Activated naive CD4-positive, alpha-beta T cell treated with anti-CD3 and anti-CD28 coated beads, Interleukin-2, amount 50 U/mL, for 72 hours (primary cell): Measurements from ENCODE around the gene MDH1. TPM values are rescaled to one million over a fixed set of nuclear protein-coding genes. Genes with fewer than 3 reads are reported as not detected.
A peak's percentile ranks its signal among the peaks of the same experiment; 100 is the strongest.
"Not testable (repeated sequence)": the region's sequence is repeated elsewhere in the genome, so short reads cannot be mapped to it uniquely, and the experiment has no call there.

Experiments
- ATAC-seq, 2 donors: fragments of 150-1000 bp; cut with Tn5 transposase; 2 replicates each; pipeline ENCODE4 v1.10.0; 2021; ENCODE audit warnings: mild to moderate bottlenecking in 2 of 2, moderate library complexity in 2 of 2
- DNase-seq, 2 donors: peaks; one replicate each; pipeline ENCODE4 v3.0.0; 2021 to 2022; ENCODE audit warnings: low spot score in 2 of 2
- H3K27ac Mint-ChIP-seq, 2 donors: one replicate each; pipeline ENCODE4 v1.8.0; 2022; ENCODE audit warnings: mild to moderate bottlenecking in 2 of 2, mixed read lengths in 2 of 2
- H3K36me3 Mint-ChIP-seq, 2 donors: one replicate each; pipeline ENCODE4 v1.8.0; 2022; ENCODE audit warnings: mixed read lengths in 2 of 2
- H3K9me3 Mint-ChIP-seq, 2 donors: one replicate each; pipeline ENCODE4 v1.8.0; 2022; ENCODE audit warnings: mixed read lengths in 2 of 2
- total RNA-seq, 2 donors: library from RNA; stranded (reverse); gene quantifications; one replicate each; pipeline ENCODE4 v1.2.3, GENCODE V29; 2022

Gene MDH1
- total RNA-seq, 2 donors from 2014 or later = 181 to 259 TPM

GRCh38 chr2:63578767-63579166, 10.0 kb upstream of the MDH1 start:
- DNase-seq (no peak), ATAC-seq (no peak)
- H3K36me3 Mint-ChIP-seq = peaks cover 6 to 7% of the 10 kb centered on the region in 2 donors
- H3K9me3 Mint-ChIP-seq = peaks cover 0 to 9% of the 10 kb centered on the region in 2 donors
- no peak overlapping the region for H3K27ac Mint-ChIP-seq

GRCh38 chr2:63580651-63581297, 8.0 kb upstream of the MDH1 start:
- H3K9me3 Mint-ChIP-seq = peaks cover 0 to 3% of the 10 kb centered on the region in 2 donors

GRCh38 chr2:63581298-63581961, 7.3 kb upstream of the MDH1 start:
- H3K9me3 Mint-ChIP-seq = peaks cover 0 to 3% of the 10 kb centered on the region in 2 donors
- DNase-seq (no peak), ATAC-seq (no peak)
- no peaks in the 10 kb centered on the region for H3K36me3 Mint-ChIP-seq
- H3K27ac Mint-ChIP-seq = no peak overlapping the region

More at GRCh38 chr2:63580651-63581297, 8.0 kb upstream of the MDH1 start:
- Mint-ChIP-seq H3K27ac (no peak overlapping the region), H3K36me3 (no peaks in the 10 kb centered on the region)
- DNase-seq (no peak), ATAC-seq (no peak)

DNA sequence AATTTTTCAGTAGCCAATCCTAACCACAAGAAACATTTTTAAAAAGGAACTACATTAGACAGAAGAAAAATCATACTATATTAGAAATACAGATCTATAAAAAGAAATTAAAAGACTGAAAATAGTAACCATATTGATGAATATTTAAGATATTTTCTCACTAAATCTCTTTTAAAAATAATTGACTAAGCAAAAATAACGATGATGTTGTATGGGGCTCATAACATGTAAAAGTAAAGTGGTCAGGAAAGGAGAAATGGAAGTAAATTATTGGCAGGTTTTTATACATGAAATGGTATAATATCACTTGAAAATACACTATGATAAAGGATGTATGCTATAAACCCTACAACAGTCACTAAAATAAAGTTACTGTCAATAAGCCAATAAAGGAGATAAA, 5.9 kb upstream of the MDH1 start:
- DNase-seq (no peak), ATAC-seq (no peak)
- peaks cover 0 to 3% of the 10 kb centered on the region in 2 donors for H3K9me3 Mint-ChIP-seq
- H3K36me3 Mint-ChIP-seq = peaks cover 3 to 4% of the 10 kb centered on the region in 2 donors
- no peak overlapping the region for H3K27ac Mint-ChIP-seq

GRCh38 chr2:63587814-63588384, 864 bp upstream of the MDH1 start:
- Mint-ChIP-seq H3K9me3 (no peaks in the 10 kb centered on the region), H3K36me3 (peaks cover 25% of the 10 kb centered on the region in 2 donors), H3K27ac (peak overlapping the region; percentile 91 to 95)
- peak in 1 of 2 donors; percentile 4 for DNase-seq
- ATAC-seq = no peak

- Mint-ChIP-seq H3K27ac (peak overlapping the region; percentile 91 to 95), H3K9me3 (no peaks in the 10 kb centered on the region), H3K36me3 (peaks cover 25 to 33% of the 10 kb centered on the region in 2 donors)
- DNase-seq (peak in 1 of 2 donors; percentile 4), ATAC-seq (no peak)
These were observed 590 bp downstream of the MDH1 start for GRCh38 chr2:63589148-63589958.

- ATAC-seq (no peak), DNase-seq (no peak)
- H3K27ac Mint-ChIP-seq = peak overlapping the region in 1 of 2 donors; percentile 91
- peaks cover 25 to 33% of the 10 kb centered on the region in 2 donors for H3K36me3 Mint-ChIP-seq
- H3K9me3 Mint-ChIP-seq = no peaks in the 10 kb centered on the region
These were observed 2.1 kb downstream of the MDH1 start for GRCh38 chr2:63590626-63591408.

GRCh38 chr2:63591566-63592175, 2.9 kb downstream of the MDH1 start:
- DNase-seq (no peak), ATAC-seq (no peak)
- Mint-ChIP-seq H3K36me3 (peaks cover 25 to 37% of the 10 kb centered on the region in 2 donors), H3K27ac (peak overlapping the region in 1 of 2 donors; percentile 48), H3K9me3 (no peaks in the 10 kb centered on the region)

GRCh38 chr2:63594660-63595059, 5.9 kb downstream of the MDH1 start:
- Mint-ChIP-seq H3K27ac (no peak overlapping the region), H3K36me3 (peaks cover 7 to 25% of the 10 kb centered on the region in 2 donors), H3K9me3 (no peaks in the 10 kb centered on the region)
- DNase-seq (no peak), ATAC-seq (no peak)

DNA sequence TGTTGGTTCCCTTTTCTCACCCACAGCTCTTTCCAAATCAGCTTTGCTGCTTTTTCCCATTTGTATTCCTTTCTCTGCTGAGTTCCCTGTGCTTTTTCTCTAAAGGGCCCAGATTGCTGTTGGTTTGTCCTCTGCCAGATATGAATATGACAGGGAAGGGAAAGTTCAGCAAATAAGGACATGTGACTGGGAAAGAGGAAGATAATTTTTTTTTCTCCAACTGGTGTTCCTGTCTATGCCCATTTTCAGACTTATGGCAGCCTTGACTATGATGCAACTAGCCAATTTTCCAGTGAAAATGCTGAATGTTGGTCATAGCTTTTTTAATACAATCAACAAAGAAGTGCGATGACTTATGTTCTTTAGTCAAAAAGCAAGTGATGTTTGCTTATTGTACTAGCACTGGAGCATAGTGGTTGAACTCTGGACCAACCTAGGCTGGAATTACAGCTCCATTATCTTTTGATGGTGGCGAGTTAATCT, 7.7 kb downstream of the MDH1 start:
- Mint-ChIP-seq H3K27ac (peak overlapping the region in 1 of 2 donors; percentile 60), H3K9me3 (no peaks in the 10 kb centered on the region), H3K36me3 (peaks cover 0 to 19% of the 10 kb centered on the region in 2 donors)
- DNase-seq (no peak), ATAC-seq (no peak)

- H3K27ac Mint-ChIP-seq = no peak overlapping the region
- no peaks in the 10 kb centered on the region for H3K9me3 Mint-ChIP-seq
- H3K36me3 Mint-ChIP-seq = peaks cover 0 to 17% of the 10 kb centered on the region in 2 donors
- DNase-seq (no peak), ATAC-seq (no peak)
These were observed 10.2 kb downstream of the MDH1 start for GRCh38 chr2:63598981-63599380.

DNA sequence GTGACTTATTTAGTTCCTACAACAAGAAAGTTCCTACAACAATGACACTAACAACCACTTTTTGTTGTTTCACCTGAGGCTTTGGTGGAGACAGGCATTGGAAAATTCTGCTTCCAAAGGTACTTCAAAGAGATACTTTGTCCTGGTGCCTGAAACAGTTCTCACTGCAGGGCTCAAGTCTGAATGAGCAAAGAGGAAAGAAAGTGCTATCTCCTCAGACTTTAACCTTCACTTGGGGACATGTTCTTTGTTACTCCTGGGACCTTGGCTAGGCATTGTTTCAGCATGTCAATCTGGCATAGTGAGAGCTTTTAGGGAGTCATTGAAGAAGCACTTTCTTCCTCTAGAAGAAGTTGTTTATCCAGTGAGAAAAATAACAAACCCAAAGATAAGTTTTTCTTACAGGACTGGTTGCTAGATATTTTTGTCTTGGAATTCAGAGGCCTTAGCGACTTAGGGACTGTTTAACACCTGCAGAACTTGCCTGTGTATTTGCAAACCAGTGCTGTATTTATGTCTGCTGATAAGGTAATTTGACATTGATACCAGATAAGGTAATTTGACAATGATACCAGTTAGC, 12.2 kb downstream of the MDH1 start:
- H3K27ac Mint-ChIP-seq = peak overlapping the region in 1 of 2 donors; percentile 40
- DNase-seq = no peak
- H3K9me3 Mint-ChIP-seq = no peaks in the 10 kb centered on the region
- no peak for ATAC-seq
- peaks cover 17 to 32% of the 10 kb centered on the region in 2 donors for H3K36me3 Mint-ChIP-seq

DNA sequence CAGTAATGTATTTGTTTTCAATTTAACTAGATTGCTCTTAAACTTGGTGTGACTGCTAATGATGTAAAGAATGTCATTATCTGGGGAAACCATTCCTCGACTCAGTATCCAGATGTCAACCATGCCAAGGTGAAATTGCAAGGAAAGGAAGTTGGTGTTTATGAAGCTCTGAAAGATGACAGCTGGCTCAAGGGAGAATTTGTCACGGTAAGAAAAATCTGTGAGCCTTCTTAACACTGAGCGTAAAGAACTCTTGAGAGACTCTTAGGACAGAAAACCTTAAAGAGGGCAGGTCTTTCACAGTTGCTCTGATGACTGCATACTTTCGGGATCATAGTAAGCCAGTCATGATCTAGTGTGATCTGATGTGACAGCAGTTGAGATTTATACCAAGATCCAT, 15.9 kb downstream of the MDH1 start:
- Mint-ChIP-seq H3K36me3 (peaks cover 18 to 33% of the 10 kb centered on the region in 2 donors), H3K9me3 (no peaks in the 10 kb centered on the region), H3K27ac (peak overlapping the region in 1 of 2 donors; percentile 14)
- ATAC-seq = no peak
- no peak for DNase-seq

DNA sequence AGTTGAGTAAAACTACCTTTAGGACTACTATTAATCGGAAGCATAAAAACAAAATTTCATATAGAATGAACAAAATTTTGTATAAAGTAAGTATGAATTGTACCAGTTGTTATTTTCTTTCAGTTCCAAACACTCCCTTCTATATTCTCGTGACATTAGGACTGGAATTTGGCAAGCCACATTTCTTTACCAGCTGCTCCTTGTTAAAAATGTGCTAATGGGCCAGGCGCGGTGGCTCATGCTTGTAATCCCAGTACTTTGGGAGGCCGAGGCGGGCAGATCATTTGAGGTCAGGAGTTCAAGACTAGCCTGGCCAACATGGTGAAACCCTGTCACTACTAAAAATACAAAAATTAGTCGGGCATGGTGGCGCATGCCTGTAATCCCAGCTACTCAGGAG, 20.1 kb downstream of the MDH1 start:
- not testable (repeated sequence) for ATAC-seq, H3K9me3 Mint-ChIP-seq, DNase-seq, H3K27ac Mint-ChIP-seq
- peaks cover 18 to 26% of the 10 kb centered on the region in 2 donors for H3K36me3 Mint-ChIP-seq

DNA sequence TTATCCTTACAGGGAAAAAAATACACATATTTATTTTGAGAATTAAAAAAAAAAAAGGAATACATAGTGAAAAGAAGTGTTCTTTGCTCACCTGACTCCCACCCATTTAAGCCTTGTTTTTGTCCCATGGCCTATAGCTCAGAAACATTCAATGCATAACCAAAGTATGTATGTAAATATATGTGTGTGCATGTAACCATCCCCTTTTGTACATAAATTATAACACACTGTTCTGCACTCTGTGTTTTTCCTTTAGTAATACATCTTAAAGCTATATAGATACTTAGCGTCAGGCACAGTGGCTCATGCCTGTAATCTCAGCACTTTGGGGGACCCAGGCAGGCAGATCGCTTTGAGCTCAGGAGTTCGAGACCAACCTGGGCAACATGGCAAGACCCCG, 21.8 kb downstream of the MDH1 start:
- DNase-seq (no peak), ATAC-seq (no peak)
- Mint-ChIP-seq H3K9me3 (no peaks in the 10 kb centered on the region), H3K27ac (no peak overlapping the region), H3K36me3 (peaks cover 6 to 14% of the 10 kb centered on the region in 2 donors)
